GM19193 (cell line): ENCODE data around the gene NBR1.

Experiments used
- POLR2A ChIP-seq: IDR thresholded peaks from 4 replicates; pipeline ENCODE4 v1.6.1; 2011; ENCODE audit not compliant: insufficient read depth, insufficient read length; ENCODE audit errors: extremely low read depth

Gene NBR1

GRCh38 chr17:43155666-43156065 is 15.3 kb upstream of the NBR1 start:
- TF ChIP-seq POLR2A = no peak

- TF ChIP-seq POLR2A = no peak
These were observed 1.4 kb upstream of the NBR1 start for GRCh38 chr17:43169561-43170139.

GRCh38 chr17:43170140-43170765 is 761 bp upstream of the NBR1 start:
- no peak for TF ChIP-seq POLR2A

GRCh38 chr17:43171586-43172487 is 823 bp downstream of the NBR1 start:
- TF ChIP-seq POLR2A = no peak

- no peak for TF ChIP-seq POLR2A
These were observed 4.5 kb downstream of the NBR1 start for GRCh38 chr17:43175213-43176118.

GRCh38 chr17:43176119-43176570 is 5.1 kb downstream of the NBR1 start:
- TF ChIP-seq POLR2A = no peak

- no peak for TF ChIP-seq POLR2A
These were observed 12.9 kb downstream of the NBR1 start for GRCh38 chr17:43183921-43184320.

GRCh38 chr17:43193251-43193650 is 22.2 kb downstream of the NBR1 start:
- no peak for TF ChIP-seq POLR2A

GRCh38 chr17:43199633-43200032 is 28.6 kb downstream of the NBR1 start:
- no peak for TF ChIP-seq POLR2A

- TF ChIP-seq POLR2A = no peak
These were observed 29.1 kb downstream of the NBR1 start for GRCh38 chr17:43200127-43200526.

- TF ChIP-seq POLR2A = no peak
These were observed 39.6 kb downstream of the NBR1 start for GRCh38 chr17:43210576-43210975.

GRCh38 chr17:43211123-43211479 is 40.1 kb downstream of the NBR1 start:
- no peak for TF ChIP-seq POLR2A

GRCh38 chr17:43211480-43212402 is 40.7 kb downstream of the NBR1 start, which contains the start of gene TMEM106A:
Gene TMEM106A (plus strand): TSS chr17:43211875. CDS start chr17:43213042, 1,167 bp downstream.
- peak; percentile 87 for TF ChIP-seq POLR2A
